ENCODE data around the gene ANKS4B.
"Not testable (repeated sequence)": the region's sequence is repeated elsewhere in the genome, so short reads cannot be mapped to it uniquely, and the experiment has no call there.

Gene ANKS4B

GRCh38 chr16:21262779-21263639 is 29.5 kb downstream of the ANKS4B start:
- no peak for DNase-seq (ENCODE audit: low read depth, low spot score)

GRCh38 chr16:21263640-21264570 is 30.4 kb downstream of the ANKS4B start:
- no peak for DNase-seq (ENCODE audit: low read depth, low spot score)

GRCh38 chr16:21264571-21265036 is 31.1 kb downstream of the ANKS4B start:
- no peak for DNase-seq (ENCODE audit: low read depth, low spot score)

- DNase-seq (ENCODE audit: low read depth, low spot score): no peak
Measured at GRCh38 chr16:21265104-21265837, 31.8 kb downstream of the ANKS4B start.

DNA sequence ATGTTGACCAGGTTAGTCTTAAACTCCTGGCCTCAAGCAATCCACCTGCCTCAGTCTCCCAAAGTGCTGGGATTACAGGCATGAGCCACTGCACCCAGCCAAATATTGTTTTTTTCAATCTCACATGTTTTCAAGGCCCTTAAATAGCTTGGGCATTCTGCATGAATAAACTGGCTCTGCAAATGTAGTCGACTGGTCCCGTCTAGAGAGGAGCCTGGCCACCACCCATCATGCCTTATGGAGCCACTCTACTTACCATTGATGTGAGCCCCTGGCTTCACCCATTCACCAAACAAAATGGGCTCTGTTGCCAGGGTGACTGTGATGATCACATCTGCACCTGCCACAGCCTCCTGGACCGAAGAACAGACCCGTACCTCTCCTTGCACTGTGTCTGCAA is 33.8 kb downstream of the ANKS4B start:
- no peak for DNase-seq (ENCODE audit: low read depth, low spot score)

DNA sequence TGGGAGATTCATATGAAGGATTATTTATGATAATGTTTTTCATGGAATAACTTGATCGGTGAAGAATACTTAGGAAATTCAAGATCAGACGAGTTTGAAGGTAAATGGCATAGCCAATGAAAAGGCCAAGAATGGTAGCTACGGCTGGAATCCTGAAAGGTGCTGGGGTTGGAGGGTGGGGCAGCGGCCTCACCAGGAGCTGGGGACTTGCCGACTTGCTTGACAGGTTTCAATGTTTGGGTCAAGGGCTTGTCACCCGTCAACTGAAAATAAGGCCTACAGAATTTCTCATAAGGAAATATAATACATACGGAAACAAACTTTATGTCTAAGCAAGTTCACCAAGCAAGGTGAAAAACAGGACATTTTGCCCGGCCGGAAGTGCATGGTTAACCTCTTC is 34.7 kb downstream of the ANKS4B start:
- no peak for DNase-seq (ENCODE audit: low read depth, low spot score)

GRCh38 chr16:21272253-21272652 is 38.8 kb downstream of the ANKS4B start:
- DNase-seq (ENCODE audit: low read depth, low spot score): no peak

GRCh38 chr16:21272763-21273162 is 39.3 kb downstream of the ANKS4B start:
- not testable (repeated sequence) for DNase-seq (ENCODE audit: low read depth, low spot score)

DNA sequence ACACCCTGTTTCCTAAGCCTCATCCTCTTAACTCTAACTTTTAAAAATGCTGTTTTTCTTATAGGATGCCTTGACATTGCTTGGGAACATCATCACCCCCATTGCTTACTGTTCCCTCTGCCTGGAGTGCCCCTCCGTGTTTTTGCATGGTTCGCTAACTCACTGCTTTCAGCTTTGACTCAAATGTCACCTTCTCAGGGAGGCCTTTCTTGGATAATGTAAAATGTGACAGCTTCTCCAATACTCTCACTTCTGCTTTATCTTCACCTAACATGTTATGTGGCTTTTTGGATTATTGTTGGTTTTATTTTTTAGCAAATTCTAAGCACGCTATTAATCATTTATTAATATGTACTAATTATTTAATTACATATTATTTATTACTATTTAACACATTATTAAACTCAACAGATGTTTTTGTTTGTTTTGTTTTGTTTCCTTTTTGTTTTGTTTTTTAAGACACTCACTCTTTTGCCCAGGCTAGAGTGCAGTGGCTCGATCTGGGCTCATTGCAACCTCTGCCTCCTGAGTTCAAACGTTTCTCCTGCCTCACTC is 40.8 kb downstream of the ANKS4B start:
- no peak for DNase-seq (ENCODE audit: low read depth, low spot score)

- no peak for DNase-seq (ENCODE audit: low read depth, low spot score)
Measured at GRCh38 chr16:21275529-21275928, 42.0 kb downstream of the ANKS4B start.

- no peak for DNase-seq (ENCODE audit: low read depth, low spot score)
Measured at GRCh38 chr16:21276090-21276489, 42.6 kb downstream of the ANKS4B start.

GRCh38 chr16:21277045-21277926 is 43.8 kb downstream of the ANKS4B start:
- no peak for DNase-seq (ENCODE audit: low read depth, low spot score)

DNA sequence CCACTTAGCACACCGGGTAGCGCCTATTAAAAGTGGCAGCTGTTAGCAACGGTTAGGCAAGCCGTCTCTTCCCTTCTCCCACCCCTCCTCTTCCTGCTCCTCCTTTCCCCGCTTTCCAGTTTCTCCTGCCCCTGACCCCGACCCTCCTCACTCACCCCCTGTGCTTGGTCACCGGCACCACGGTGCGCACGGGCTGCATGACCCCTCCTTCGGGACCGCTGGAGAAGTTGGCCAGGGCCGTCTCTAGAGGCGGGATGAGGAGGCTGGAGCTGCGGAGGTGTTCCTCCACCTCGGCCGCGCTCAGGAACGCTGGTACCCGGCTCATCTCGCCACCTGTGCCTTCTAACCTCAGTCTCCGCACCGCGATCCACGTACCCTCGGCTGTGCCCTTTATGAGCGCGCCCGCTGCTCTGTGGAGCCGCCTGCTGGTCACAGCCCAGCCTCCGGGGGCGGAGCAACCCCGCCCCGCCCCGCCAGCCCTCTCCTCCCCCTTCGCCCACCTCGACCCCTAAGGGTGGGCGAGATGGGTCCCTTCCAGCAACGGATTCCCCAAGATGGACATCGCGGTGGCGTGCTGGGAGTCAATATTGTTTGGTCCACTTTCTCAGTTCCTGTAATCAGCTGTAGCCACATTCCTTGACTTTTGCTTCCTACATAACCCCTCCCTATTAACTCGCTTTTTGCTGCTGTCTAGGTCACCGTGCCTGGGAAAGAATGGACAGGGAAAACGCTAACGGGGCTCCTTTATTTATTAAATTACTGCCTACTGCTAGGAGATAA is 44.6 kb downstream of the ANKS4B start, which contains the start of gene CRYM:
Gene CRYM (minus strand): TSS at position 364 of the 780 bp plus-strand sequence. CDS start 39 bp downstream, at position 325.
- no peak for DNase-seq (ENCODE audit: low read depth, low spot score)

DNA sequence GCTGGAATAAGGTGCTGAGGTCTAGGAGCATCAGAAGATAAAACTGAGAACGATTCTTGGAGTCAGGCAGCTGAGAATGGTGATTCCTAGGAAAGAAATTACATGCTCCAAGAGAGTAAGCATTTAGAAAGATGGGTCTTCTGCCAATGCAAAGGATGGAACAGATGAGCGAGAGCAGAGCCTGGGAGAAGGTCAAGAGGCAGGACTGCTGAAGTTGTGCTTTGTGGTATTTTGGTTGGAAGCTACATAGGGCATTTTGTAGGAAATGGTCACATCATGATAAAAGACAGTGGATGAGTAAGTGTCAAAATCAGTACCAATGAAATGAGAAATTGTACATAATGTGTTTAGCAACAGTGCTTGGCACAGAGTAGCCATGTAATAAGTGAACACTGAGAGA is 46.0 kb downstream of the ANKS4B start:
- no peak for DNase-seq (ENCODE audit: low read depth, low spot score)

DNA sequence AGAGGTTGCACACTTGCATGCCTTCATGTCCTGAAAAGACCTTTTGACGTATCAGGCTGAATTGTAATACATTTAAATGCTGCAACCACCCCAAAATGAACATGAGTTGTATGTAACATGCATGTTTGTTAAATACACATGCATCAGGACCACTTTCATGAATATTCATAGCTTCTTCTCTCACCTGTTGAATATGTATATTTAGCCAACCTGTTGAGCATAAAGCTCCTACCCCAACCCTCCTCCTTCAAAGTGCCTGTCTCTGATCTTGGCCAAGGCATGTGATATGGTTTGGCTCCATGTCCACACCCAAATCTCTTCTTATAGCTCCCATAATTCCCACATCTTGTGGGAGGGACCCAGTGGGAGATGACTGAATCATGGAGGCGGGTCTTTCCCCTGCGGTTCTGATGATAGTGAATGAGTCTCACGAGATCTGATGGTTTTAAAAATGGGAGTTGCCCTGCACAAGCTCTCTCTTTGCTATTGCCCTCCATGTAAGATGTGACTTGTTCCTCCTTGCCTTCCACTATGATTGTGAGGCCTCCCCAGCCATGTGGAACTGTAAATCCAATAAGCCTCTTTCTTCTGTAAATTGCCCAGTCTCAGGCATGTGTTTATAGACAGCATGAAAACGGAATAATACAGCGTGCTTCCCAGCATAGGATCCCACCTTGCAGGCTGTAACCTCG is 48.3 kb downstream of the ANKS4B start:
- no peak for DNase-seq (ENCODE audit: low read depth, low spot score)

DNA sequence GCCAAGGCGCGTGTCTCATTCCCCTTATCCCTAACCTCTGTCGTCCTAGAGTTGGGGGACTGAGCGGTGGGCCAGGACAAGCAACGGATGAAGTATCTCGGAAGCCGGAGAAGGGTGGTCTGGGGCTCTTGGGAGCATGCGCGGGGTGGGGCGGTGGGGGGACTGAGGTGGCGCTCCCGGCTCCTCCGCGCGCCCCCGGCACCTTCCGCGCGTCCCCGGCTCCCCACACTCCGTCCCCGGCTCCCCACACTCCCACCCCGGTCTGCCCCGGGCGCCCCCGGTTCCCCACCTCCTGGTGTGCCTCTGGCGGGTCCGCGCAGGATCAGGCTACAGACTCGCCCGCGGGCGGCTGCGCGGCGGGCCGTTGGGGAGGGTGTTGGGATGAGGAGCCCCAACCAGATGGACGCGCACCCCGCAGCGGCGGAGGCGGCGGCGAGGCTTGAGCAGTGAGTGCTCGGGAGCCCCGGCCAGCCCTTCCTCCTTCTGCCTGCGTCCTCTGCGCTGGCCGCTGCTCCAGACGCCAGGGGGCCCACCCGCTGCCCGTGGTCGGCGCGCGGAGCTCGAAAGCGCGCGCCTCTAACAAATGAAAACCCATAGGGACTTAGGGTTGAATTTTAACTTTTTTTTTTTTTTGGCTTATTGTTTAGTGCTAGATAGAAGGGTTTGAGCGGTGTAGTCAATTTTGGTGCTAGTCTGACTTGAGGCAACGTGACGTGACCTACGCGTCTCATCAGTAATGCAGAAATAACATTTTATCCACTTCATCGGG is 50.2 kb downstream of the ANKS4B start:
- no peak for DNase-seq (ENCODE audit: low read depth, low spot score)

DNA sequence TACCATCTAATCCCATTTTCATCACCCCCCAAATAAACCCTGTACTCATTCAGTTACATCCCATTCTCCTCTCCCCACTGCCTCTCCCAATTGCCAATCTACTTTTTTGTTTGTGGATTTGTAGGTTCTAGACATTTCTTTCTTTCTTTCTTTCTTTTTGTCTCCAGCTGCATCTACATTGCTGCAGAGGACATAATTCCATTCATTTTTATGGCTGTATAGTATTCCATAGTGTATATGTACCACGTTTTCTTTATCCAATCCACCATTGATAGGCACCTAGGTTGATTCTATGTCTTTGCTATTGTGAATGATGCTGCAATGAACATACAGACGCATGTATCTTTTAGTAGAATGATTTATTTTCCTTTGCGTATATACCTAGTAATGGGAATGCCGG is 50.9 kb downstream of the ANKS4B start:
- DNase-seq (ENCODE audit: low read depth, low spot score): no peak

GRCh38 chr16:21285314-21285713 is 51.8 kb downstream of the ANKS4B start:
- no peak for DNase-seq (ENCODE audit: low read depth, low spot score)

All from iPS DF 19.7 (cell line).